Fibroblast of lung (primary cell): ENCODE measurements around the gene CLTB.

Experiments used
- CTCF ChIP-seq, 2 donors: IDR thresholded peaks in 1 of 2; conservative IDR thresholded peaks in 1 of 2; 1 replicate in 1 of 2; 2 replicates in 1 of 2; pipeline ENCODE4 v1.5.1; 2011 to 2012; ENCODE audit warnings: low read length in 2 of 2, control low read depth in 1 of 2, inconsistent platforms in 1 of 2, low read depth in 1 of 2, mild to moderate bottlenecking in 1 of 2
- EZH2 ChIP-seq: IDR thresholded peaks from 2 replicates; pipeline ENCODE4 v1.5.1; 2012; ENCODE audit warnings: low read length, control low read depth, mild to moderate bottlenecking; ENCODE audit errors: missing control alignments

GRCh38 chr5:176415240-176415951 is 943 bp downstream of the CLTB start:
- TF ChIP-seq CTCF (conservative IDR thresholded peaks at IDR 0.05 in 1 of 2, IDR thresholded peaks at IDR 0.05 in 1 of 2; ENCODE audit: low read depth in 1 of 2, low read length in 2 of 2), result no peak
- TF ChIP-seq EZH2, result no peak
